Heart right ventricle (tissue), 16 donors: ENCODE data around the gene SH3BP4. TPM values are rescaled to one million over a fixed set of nuclear protein-coding genes. Genes with fewer than 3 reads are reported as not detected.
A peak's percentile ranks its signal among the peaks of the same experiment; 100 is the strongest.

Source experiments
- ATAC-seq, 8 donors: fragments of 200-7000 bp; cut with Tn5 transposase; one replicate each; pipeline ENCODE4 v1.9.1; 2020; ENCODE audit warnings: mild to moderate bottlenecking in 8 of 8, moderate library complexity in 8 of 8, moderate number of reproducible peaks in 1 of 8
- DNase-seq, 2 donors: peaks; one replicate each; pipeline ENCODE4 v3.0.0-alpha.2; 2020
- H3K27ac ChIP-seq, 10 donors: fragments of 200-600 bp; sonication (generic) in 2 of 10; one replicate each; pipeline versions ENCODE4 v1.5.0 to v1.8.0; 2020 to 2022; ENCODE audit warnings: mild to moderate bottlenecking in 3 of 10
- H3K27me3 ChIP-seq, 7 donors: fragments of 200-600 bp; one replicate each; pipeline ENCODE4 v1.8.0; 2021 to 2022; ENCODE audit warnings: mild to moderate bottlenecking in 2 of 7
- H3K36me3 ChIP-seq, 9 donors: fragments of 200-600 bp; sonication (generic) in 1 of 9; one replicate each; pipeline versions ENCODE4 v1.5.0 to v1.8.0; 2020 to 2022; ENCODE audit warnings: mild to moderate bottlenecking in 2 of 9
- H3K4me1 ChIP-seq, 9 donors: fragments of 200-600 bp; sonication (generic) in 1 of 9; one replicate each; pipeline versions ENCODE4 v1.5.0 to v1.8.0; 2020 to 2022; ENCODE audit warnings: mild to moderate bottlenecking in 4 of 9
- H3K4me3 ChIP-seq, 10 donors: fragments of 200-600 bp; sonication (generic) in 2 of 10; one replicate each; pipeline versions ENCODE4 v1.5.0 to v1.8.0; 2020 to 2022; ENCODE audit warnings: mild to moderate bottlenecking in 7 of 10, moderate library complexity in 2 of 10
- H3K9me3 ChIP-seq, 11 donors: fragments of 200-600 bp in 10 of 11; sonication (generic) in 2 of 11; one replicate each; pipeline versions ENCODE4 v1.5.0 to v1.8.0; 2013 to 2022; ENCODE audit warnings: mild to moderate bottlenecking in 2 of 11, control low read depth in 1 of 11, moderate library complexity in 1 of 11
- CTCF ChIP-seq, 9 donors: fragments of 200-600 bp; sonication (generic) in 2 of 9; IDR thresholded peaks; one replicate each; pipeline versions ENCODE4 v1.5.0 to v1.8.0; 2021 to 2022; ENCODE audit warnings: antibody characterized with exemption in 9 of 9, mild to moderate bottlenecking in 5 of 9, moderate library complexity in 1 of 9
- WGBS, 2 donors: extraction: QIAGEN DNeasy Blood & Tissue Kit; methylation state at CpG; one replicate each; pipeline ENCODE4 v1.1.7; 2013; ENCODE audit warnings: inconsistent platforms in 1 of 2; 5-methylcytosine and 5-hydroxymethylcytosine counted together
- intact Hi-C, 10 donors: fragments of 100-400 bp; cut with DNase I; formaldehyde crosslinking; loops; one replicate each; pipeline versions ENCODE4 v1.11.1 to v1.14.2; 2022
- polyA plus RNA-seq, 2 donors: library from polyadenylated mRNA; stranded (reverse); fragments of 200-250 nt; gene quantifications; one replicate each; pipeline ENCODE4 v1.2.3, GENCODE V29; 2013
- total RNA-seq, 10 donors: library from RNA; stranded (reverse); fragmentation: NEBNext Ultra II Directional in 3 of 10; extraction: Animal tissue kit (Norgen Biotek cat#: 25700) in 3 of 10; gene quantifications; one replicate each; pipeline versions ENCODE4 v1.2.1 to v1.2.4, GENCODE V29; 2021 to 2023
- donor health status: Arrhythmogenic right ventricular cardiomyopathy.
- donor health status: ischemic (EF 13 %, LVEDD 7.1; RV severe dilation, severe dysfunction).
- donor health status: healthy with polysubstance abuse.
- donor health status: DM: no; HTN: yes; CAD: no.
- donor health status: DM: no; HTN: no; CAD: no.
- donor health status: ischemic (EF 25% LVEDD 6.9; RV normal size, moderate dysfunction).
- donor health status: ischemic (EF 25% LVEDD 5.7; RV mildly dilated, moderate dysfunction).
- donor health status: healthy.
- donor health status: DM: yes; HTN: yes; CAD: no.
- donor health status: Ischemic cardiomyopathy.
- donor health status: ischemic (EF 35%, LVEDD 5.7; RV mildly dilated, moderate dysfunction).
- donor health status: nonischemic (EF 11% LVEDD 7.7; RV severe dilation, severe dysfunction).
- donor health status: DM: yes; HTN: yes; CAD: no.
- donor health status: PGD.
- donor health status: ischemic (EF 29% LVEDD 5.4; RV normal size, mild dysfunction).
- donor health status: nonischemic (EF 23%, LVEDD 6.1; RV moderate dilation, normal function).

SH3BP4 gene
- total and polyA plus RNA-seq, 12 donors, result 6.3 to 15.3 (median 10.8) TPM

GRCh38 chr2:234997389-234997788 is 45.6 kb downstream of the SH3BP4 start:
- no peak for TF ChIP-seq CTCF (IDR thresholded peaks at IDR 0.05)
- peaks cover 0 to 57% (median 24%) of the 10 kb centered on the region in 9 donors for H3K4me1 ChIP-seq
- H3K36me3 ChIP-seq, result peaks cover 0 to 40% (median 0%) of the 10 kb centered on the region in 9 donors
- intact Hi-C loops, result no loop called here
- no peak for ATAC-seq
- H3K27ac ChIP-seq, result no peak overlapping the region
- no peaks in the 10 kb centered on the region for H3K9me3 ChIP-seq
- no peaks in the 10 kb centered on the region for H3K27me3 ChIP-seq
- H3K4me3 ChIP-seq, result no peak overlapping the region
- DNase-seq, result no peak
- WGBS, 2 donors, result 88 to 94% methylated on average over 8 of the region's 8 CpGs

GRCh38 chr2:234998404-234999211 is 46.8 kb downstream of the SH3BP4 start:
- Histone ChIP-seq H3K4me3 (no peak overlapping the region), H3K36me3 (peaks cover 0 to 40% (median 0%) of the 10 kb centered on the region in 9 donors), H3K4me1 (peaks cover 0 to 54% (median 18%) of the 10 kb centered on the region in 9 donors), H3K27ac (no peak overlapping the region), H3K9me3 (no peaks in the 10 kb centered on the region), H3K27me3 (no peaks in the 10 kb centered on the region)
- TF ChIP-seq CTCF (IDR thresholded peaks at IDR 0.05), result no peak
- ATAC-seq (peak in 1 of 8 donors; percentile 45), DNase-seq (no peak)
- 65 to 75% methylated on average over 29 of the region's 29 CpGs for WGBS, 2 donors
- intact Hi-C loops, result no loop called here

- DNase-seq, result no peak
- peak in 1 of 8 donors; percentile 8 for ATAC-seq
- H3K9me3 ChIP-seq, result no peaks in the 10 kb centered on the region
- peaks cover 0 to 44% (median 16%) of the 10 kb centered on the region in 9 donors for H3K4me1 ChIP-seq
- peaks cover 0 to 40% (median 0%) of the 10 kb centered on the region in 9 donors for H3K36me3 ChIP-seq
- no peak overlapping the region for H3K4me3 ChIP-seq
- no peaks in the 10 kb centered on the region for H3K27me3 ChIP-seq
- 84 to 92% methylated on average over 11 of the region's 11 CpGs for WGBS, 2 donors
- no peak for TF ChIP-seq CTCF (IDR thresholded peaks at IDR 0.05)
- no peak overlapping the region for H3K27ac ChIP-seq
- intact Hi-C loops, result loop anchor here in 3 of 10 donors (10.0 kb wide), 1 partner anchor 105 kb away; no protein-coding TSS in a partner anchor
These were observed 48.1 kb downstream of the SH3BP4 start for GRCh38 chr2:234999740-235000425.

GRCh38 chr2:235000426-235001236 is 48.8 kb downstream of the SH3BP4 start:
- H3K4me1 ChIP-seq, result peaks cover 5 to 44% (median 21%) of the 10 kb centered on the region in 9 donors
- no peaks in the 10 kb centered on the region for H3K27me3 ChIP-seq
- H3K36me3 ChIP-seq, result peaks cover 0 to 32% (median 0%) of the 10 kb centered on the region in 9 donors
- ATAC-seq (no peak), DNase-seq (no peak)
- H3K4me3 ChIP-seq, result no peak overlapping the region
- H3K9me3 ChIP-seq, result no peaks in the 10 kb centered on the region
- H3K27ac ChIP-seq, result no peak overlapping the region
- WGBS, 2 donors, result 72 to 78% methylated on average over 20 of the region's 20 CpGs
- intact Hi-C loops, result loop anchor here in 3 of 10 donors (10.0 kb wide), 1 partner anchor 104 kb away; no protein-coding TSS in a partner anchor
- TF ChIP-seq CTCF (IDR thresholded peaks at IDR 0.05), result no peak
